ENCODE data around the gene GRID2IP.

The GRID2IP gene

DNA sequence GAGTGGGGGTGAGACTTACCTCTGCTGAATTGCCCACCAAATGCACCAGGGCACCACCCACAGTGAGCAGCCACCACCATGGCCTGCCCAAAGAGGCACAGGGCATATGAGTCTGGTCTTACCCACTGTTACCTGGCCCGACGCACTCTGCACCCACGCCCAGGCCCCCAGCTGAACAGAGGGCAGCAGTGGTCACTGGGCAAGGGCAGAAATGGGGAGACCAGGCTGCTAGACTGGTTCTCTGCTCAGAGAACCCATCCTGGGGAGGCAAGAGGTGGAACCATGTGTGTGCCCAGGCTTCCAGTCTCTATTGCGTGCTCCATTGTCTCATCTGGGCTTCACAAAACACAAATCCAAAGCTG lies 64.1 kb downstream of the GRID2IP start:
- ChIA-PET CTCF (no interaction called here), POLR2A (no interaction called here)
- H3K36me3 ChIP-seq (ENCODE audit: control insufficient read depth in 2 of 2, insufficient read depth in 1 of 2, low read length in 2 of 2), result peaks cover 0 to 3% of the 10 kb centered on the region in 2 experiments; a peak in 1 of 3 replicates
- H3K4me3 ChIP-seq (ENCODE audit: low read depth, low read length), result no peak overlapping the region
- no peak overlapping the region for H3K27ac ChIP-seq (ENCODE audit: extremely low read depth, low read depth, low read length)
- no peak for TF ChIP-seq KLF8 (tag by site-specific recombination; IDR thresholded peaks at IDR 0.05)
- no peak for TF ChIP-seq ZNF560 (tag by site-specific recombination; IDR thresholded peaks at IDR 0.05; ENCODE audit: borderline replicate concordance)
- H3K4me1 ChIP-seq (ENCODE audit: control insufficient read depth, insufficient read depth, low read length), result no peaks in the 10 kb centered on the region; the same call in 1 of the 2 replicates
- H3K9me3 ChIP-seq (ENCODE audit: control insufficient read depth, insufficient read depth, low read depth, low read length), result no peaks in the 10 kb centered on the region

DNA sequence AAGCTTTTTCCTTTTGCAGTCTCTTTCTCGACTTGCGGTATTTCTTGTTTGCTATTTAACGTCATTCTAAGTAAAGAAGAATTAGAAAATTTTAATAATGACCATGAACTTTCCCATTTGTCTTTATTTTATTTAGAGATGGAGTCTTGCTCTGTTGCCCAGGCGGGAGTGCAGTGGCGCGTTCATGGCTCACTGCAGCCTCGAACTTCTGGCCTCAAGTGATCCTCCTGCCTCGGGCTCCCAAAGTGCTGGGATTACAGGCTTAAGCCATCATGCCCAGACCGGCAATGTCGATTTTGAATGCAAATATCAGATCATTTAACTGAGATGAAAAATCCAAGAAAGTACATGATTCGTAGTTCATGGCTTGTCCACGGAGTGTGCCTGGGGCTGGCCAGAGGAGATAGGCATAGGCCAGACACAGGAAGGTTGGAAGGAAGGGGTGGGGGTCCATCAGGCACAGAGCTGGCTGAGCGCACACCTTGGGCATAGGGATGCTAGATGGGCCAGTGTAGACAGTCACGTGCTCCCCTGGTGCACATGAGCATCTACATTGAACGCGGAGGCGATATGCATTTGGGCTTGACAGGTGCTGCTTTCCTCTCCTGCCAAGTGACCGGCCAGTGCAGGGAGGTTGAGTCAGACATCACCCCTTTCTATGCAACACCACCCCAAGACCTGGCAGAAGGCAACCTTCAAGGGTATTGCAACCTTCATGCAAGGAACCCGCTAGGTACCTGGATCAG lies 64.7 kb downstream of the GRID2IP start:
- Histone ChIP-seq H3K27ac (ENCODE audit: extremely low read depth, low read depth, low read length) (no peak overlapping the region), H3K36me3 (ENCODE audit: control insufficient read depth in 2 of 2, insufficient read depth in 1 of 2, low read length in 2 of 2) (peaks cover under 1 to 5% of the 10 kb centered on the region in 2 experiments; a peak in 2 of 3 replicates), H3K9me3 (ENCODE audit: control insufficient read depth, insufficient read depth, low read depth, low read length) (no peaks in the 10 kb centered on the region), H3K4me3 (ENCODE audit: low read depth, low read length) (no peak overlapping the region), H3K4me1 (ENCODE audit: control insufficient read depth, insufficient read depth, low read length) (no peaks in the 10 kb centered on the region; the same call in 1 of the 2 replicates)
- no peak for TF ChIP-seq ZNF747 (tag by site-specific recombination; IDR thresholded peaks at IDR 0.05)
- TF ChIP-seq HOXA7 (CRISPR knock-in tag; IDR thresholded peaks at IDR 0.05; ENCODE audit: borderline replicate concordance), result no peak
- no peak for TF ChIP-seq ZNF24 (tag by site-specific recombination; IDR thresholded peaks at IDR 0.05)
- no peak for TF ChIP-seq ZNF121 (tag by site-specific recombination; IDR thresholded peaks at IDR 0.05)
- TF ChIP-seq YY1 (tag by site-specific recombination; IDR thresholded peaks at IDR 0.05), result no peak
- TF ChIP-seq, protein P1, sequence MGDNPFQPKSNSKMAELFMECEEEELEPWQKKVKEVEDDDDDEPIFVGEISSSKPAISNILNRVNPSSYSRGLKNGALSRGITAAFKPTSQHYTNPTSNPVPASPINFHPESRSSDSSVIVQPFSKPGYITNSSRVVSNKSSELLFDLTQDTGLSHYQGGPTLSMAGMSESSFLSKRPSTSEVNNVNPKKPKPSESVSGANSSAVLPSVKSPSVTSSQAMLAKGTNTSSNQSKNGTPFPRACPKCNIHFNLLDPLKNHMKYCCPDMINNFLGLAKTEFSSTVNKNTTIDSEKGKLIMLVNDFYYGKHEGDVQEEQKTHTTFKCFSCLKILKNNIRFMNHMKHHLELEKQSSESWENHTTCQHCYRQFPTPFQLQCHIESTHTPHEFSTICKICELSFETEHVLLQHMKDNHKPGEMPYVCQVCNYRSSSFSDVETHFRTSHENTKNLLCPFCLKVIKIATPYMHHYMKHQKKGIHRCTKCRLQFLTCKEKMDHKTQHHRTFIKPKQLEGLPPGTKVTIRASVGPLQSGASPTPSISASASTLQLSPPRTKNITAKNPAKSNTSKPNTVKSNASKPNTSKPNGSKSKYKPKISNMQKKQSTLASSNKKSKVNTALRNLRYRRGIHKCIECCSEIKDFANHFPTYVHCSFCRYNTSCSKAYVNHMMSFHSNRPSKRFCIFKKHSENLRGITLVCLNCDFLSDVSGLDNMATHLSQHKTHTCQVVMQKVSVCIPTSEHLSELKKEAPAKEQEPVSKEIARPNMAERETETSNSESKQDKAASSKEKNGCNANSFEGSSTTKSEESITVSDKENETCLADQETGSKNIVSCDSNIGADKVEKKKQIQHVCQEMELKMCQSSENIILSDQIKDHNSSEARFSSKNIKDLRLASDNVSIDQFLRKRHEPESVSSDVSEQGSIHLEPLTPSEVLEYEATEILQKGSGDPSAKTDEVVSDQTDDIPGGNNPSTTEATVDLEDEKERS (tag by site-specific recombination; IDR thresholded peaks at IDR 0.05), result no peak
- TF ChIP-seq ZNF248 (tag by site-specific recombination; IDR thresholded peaks at IDR 0.05), result no peak
- TF ChIP-seq ZNF175 (tag by site-specific recombination; IDR thresholded peaks at IDR 0.05), result no peak
- TF ChIP-seq, protein P2, sequence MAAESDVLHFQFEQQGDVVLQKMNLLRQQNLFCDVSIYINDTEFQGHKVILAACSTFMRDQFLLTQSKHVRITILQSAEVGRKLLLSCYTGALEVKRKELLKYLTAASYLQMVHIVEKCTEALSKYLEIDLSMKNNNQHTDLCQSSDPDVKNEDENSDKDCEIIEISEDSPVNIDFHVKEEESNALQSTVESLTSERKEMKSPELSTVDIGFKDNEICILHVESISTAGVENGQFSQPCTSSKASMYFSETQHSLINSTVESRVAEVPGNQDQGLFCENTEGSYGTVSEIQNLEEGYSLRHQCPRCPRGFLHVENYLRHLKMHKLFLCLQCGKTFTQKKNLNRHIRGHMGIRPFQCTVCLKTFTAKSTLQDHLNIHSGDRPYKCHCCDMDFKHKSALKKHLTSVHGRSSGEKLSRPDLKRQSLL (tag by site-specific recombination; IDR thresholded peaks at IDR 0.05), result no peak
- no peak for TF ChIP-seq ZNF560 (tag by site-specific recombination; IDR thresholded peaks at IDR 0.05; ENCODE audit: borderline replicate concordance)
- TF ChIP-seq ZNF416 (tag by site-specific recombination; IDR thresholded peaks at IDR 0.05), result no peak
- TF ChIP-seq, protein P3, sequence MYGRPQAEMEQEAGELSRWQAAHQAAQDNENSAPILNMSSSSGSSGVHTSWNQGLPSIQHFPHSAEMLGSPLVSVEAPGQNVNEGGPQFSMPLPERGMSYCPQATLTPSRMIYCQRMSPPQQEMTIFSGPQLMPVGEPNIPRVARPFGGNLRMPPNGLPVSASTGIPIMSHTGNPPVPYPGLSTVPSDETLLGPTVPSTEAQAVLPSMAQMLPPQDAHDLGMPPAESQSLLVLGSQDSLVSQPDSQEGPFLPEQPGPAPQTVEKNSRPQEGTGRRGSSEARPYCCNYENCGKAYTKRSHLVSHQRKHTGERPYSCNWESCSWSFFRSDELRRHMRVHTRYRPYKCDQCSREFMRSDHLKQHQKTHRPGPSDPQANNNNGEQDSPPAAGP (tag by site-specific recombination; IDR thresholded peaks at IDR 0.05), result no peak
- no peak for TF ChIP-seq ZNF433 (tag by site-specific recombination; IDR thresholded peaks at IDR 0.05; ENCODE audit: low read depth)
- TF ChIP-seq KLF16 (tag by site-specific recombination; IDR thresholded peaks at IDR 0.05), result no peak
- TF ChIP-seq, protein P4, sequence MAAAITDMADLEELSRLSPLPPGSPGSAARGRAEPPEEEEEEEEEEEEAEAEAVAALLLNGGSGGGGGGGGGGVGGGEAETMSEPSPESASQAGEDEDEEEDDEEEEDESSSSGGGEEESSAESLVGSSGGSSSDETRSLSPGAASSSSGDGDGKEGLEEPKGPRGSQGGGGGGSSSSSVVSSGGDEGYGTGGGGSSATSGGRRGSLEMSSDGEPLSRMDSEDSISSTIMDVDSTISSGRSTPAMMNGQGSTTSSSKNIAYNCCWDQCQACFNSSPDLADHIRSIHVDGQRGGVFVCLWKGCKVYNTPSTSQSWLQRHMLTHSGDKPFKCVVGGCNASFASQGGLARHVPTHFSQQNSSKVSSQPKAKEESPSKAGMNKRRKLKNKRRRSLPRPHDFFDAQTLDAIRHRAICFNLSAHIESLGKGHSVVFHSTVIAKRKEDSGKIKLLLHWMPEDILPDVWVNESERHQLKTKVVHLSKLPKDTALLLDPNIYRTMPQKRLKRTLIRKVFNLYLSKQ (tag by site-specific recombination; IDR thresholded peaks at IDR 0.05; ENCODE audit: borderline replicate concordance), result no peak
- no peak for TF ChIP-seq TRIM28 (IDR thresholded peaks at IDR 0.05; ENCODE audit: borderline replicate concordance, low read length)
- TF ChIP-seq ZNF664 (tag by site-specific recombination; IDR thresholded peaks at IDR 0.05), result no peak
- POLR2A ChIA-PET, result no interaction called here
- CTCF ChIA-PET, result interaction anchor here (2.0 kb wide), 1 partner anchor 30 kb away, joined by 14 read pairs; no protein-coding TSS in a partner anchor

Measured in HEK293 (cell line).